Breast epithelium (tissue), 4 donors: ENCODE data around the gene SLC38A11. TPM values are rescaled to one million over a fixed set of nuclear protein-coding genes. Genes with fewer than 3 reads are reported as not detected.
"Not testable (repeated sequence)": the region's sequence is repeated elsewhere in the genome, so short reads cannot be mapped to it uniquely, and the experiment has no call there.

Experiments
- DNase-seq, 2 donors: peaks; one replicate each; pipeline ENCODE4 v3.0.0-alpha.2; 2019; ENCODE audit warnings: low spot score in 2 of 2
- H3K27ac ChIP-seq, 2 donors: fragments of 200-600 bp; sonication (generic) in 1 of 2; one replicate each; pipeline ENCODE4 v1.5.1; 2016 to 2019; ENCODE audit warnings: mild to moderate bottlenecking in 1 of 2
- H3K27me3 ChIP-seq, 2 donors: fragments of 200-600 bp; sonication (generic) in 1 of 2; one replicate each; pipeline versions ENCODE4 v1.5.1 to v1.6.0; 2017 to 2019; ENCODE audit warnings: control low read depth in 1 of 2, mild to moderate bottlenecking in 1 of 2
- H3K36me3 ChIP-seq: fragments of 200-600 bp; one replicate; pipeline ENCODE4 v1.5.1; 2019
- H3K4me1 ChIP-seq, 2 donors: fragments of 200-600 bp; sonication (generic); one replicate each; pipeline ENCODE4 v1.5.1; 2016 to 2019; ENCODE audit warnings: control low read depth in 1 of 2
- H3K4me3 ChIP-seq, 3 donors: fragments of 200-600 bp; sonication (generic); 1 replicate in 2 of 3; 2 replicates in 1 of 3; pipeline ENCODE4 v1.5.1; 2016 to 2019; ENCODE audit warnings: mild to moderate bottlenecking in 3 of 3, moderate library complexity in 2 of 3
- H3K9me3 ChIP-seq, 2 donors: fragments of 200-600 bp; sonication (generic) in 1 of 2; one replicate each; pipeline ENCODE4 v1.5.1; 2016 to 2019; ENCODE audit warnings: control low read depth in 1 of 2
- CTCF ChIP-seq, 3 donors: fragments of 450-650 bp; IDR thresholded peaks; one replicate each; pipeline ENCODE4 v1.5.1; 2016 to 2017; ENCODE audit warnings: antibody characterized with exemption in 3 of 3, mild to moderate bottlenecking in 3 of 3, moderate library complexity in 3 of 3
- POLR2A ChIP-seq: fragments of 450-650 bp; IDR thresholded peaks from one replicate; pipeline ENCODE4 v1.6.1; 2016; ENCODE audit warnings: antibody characterized with exemption, mild to moderate bottlenecking, moderate library complexity
- POLR2AphosphoS5 ChIP-seq, 3 donors: sonication (generic); formaldehyde crosslinking; IDR thresholded peaks; one replicate each; pipeline ENCODE4 v1.6.1; 2017; ENCODE audit warnings: antibody characterized with exemption in 3 of 3
- intact Hi-C: fragments of 100-400 bp; cut with DNase I; formaldehyde crosslinking; loops from one replicate; pipeline ENCODE4 v1.15.1; 2023; ENCODE audit warnings: low total_unique reads
- total RNA-seq, 3 donors: library from RNA; depleted of rRNA; stranded (reverse); fragments of >200 nt; gene quantifications; one replicate each; pipeline ENCODE4 v1.1.0, GENCODE V29; 2016

Gene SLC38A11, protein sequence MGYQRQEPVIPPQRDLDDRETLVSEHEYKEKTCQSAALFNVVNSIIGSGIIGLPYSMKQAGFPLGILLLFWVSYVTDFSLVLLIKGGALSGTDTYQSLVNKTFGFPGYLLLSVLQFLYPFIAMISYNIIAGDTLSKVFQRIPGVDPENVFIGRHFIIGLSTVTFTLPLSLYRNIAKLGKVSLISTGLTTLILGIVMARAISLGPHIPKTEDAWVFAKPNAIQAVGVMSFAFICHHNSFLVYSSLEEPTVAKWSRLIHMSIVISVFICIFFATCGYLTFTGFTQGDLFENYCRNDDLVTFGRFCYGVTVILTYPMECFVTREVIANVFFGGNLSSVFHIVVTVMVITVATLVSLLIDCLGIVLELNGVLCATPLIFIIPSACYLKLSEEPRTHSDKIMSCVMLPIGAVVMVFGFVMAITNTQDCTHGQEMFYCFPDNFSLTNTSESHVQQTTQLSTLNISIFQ
- total RNA-seq: 1 to 10 TPM in 2 of 3 donors, not detected in 1; 2.2 to 6.7 TPM

- intact Hi-C loops: no loop called here
- no peak within 1 kb of the TSS for H3K27ac ChIP-seq
Observed at GRCh38 chr2:164954954-164955701, at the start of gene SLC38A11. SLC38A11 (minus strand) TSS chr2:164955525; CDS start chr2:164955247, 278 bp downstream.

DNA sequence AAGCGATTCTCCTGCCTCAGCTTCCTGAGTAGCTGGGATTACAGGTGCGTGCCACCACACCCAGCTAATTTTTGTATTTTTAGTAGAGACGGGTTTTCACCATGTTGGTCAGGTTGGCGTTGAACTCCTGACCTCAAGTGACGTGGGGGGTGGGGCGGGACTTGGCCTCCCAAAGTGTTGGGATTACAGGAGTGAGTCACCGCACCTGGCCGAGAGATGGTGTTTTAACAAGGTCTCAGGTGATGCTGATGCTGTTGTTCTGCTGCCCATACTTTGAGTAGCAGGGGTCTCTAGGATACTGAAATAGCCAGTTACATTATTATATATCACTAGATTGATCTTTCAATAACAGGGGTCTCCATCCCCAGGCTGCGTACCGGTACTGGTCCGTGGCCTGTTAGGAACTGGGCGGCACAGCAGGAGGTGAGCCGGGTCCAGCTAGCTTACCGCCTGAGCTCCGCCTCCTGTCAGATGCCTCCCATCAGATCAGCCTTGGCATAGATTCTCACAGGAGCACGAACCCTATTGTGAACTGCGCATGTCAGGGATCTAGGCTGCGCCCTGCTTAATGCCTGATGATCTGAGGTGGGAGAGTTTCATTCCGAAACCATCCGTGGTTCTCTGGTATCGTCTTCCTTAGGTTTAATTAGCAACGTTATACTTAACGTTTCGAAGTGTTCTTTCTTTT lies 48.3 kb upstream of the SLC38A11 start:
- no peaks in the 10 kb centered on the region for H3K36me3 ChIP-seq
- no peaks in the 10 kb centered on the region for H3K4me1 ChIP-seq
- DNase-seq: no peak
- no peaks in the 10 kb centered on the region for H3K9me3 ChIP-seq
- no peaks in the 10 kb centered on the region for H3K27me3 ChIP-seq
- intact Hi-C loops: loop anchor here (5.0 kb wide), 1 partner anchor 1059 kb away; no protein-coding TSS in a partner anchor
- TF ChIP-seq POLR2A (no peak), CTCF (IDR thresholded peaks at IDR 0.05) (no peak), POLR2AphosphoS5 (IDR thresholded peaks at IDR 0.05) (no peak)
- H3K27ac ChIP-seq: no peak overlapping the region
- H3K4me3 ChIP-seq: no peak overlapping the region

More at GRCh38 chr2:164954954-164955701, at the start of gene SLC38A11:
- H3K4me3 ChIP-seq: peak within 1 kb of the TSS; percentile 21 to 64 (median 48)
- no peaks in the 10 kb centered on the region for H3K27me3 ChIP-seq
- no peaks in the 10 kb centered on the region for H3K36me3 ChIP-seq
- DNase-seq: peak in 1 of 2 donors; percentile 26
- no peaks in the 10 kb centered on the region for H3K4me1 ChIP-seq
- H3K9me3 ChIP-seq: no peaks in the 10 kb centered on the region
- TF ChIP-seq CTCF (IDR thresholded peaks at IDR 0.05): no peak

- peak overlapping the region in 1 of 2 donors; percentile 15 for H3K27ac ChIP-seq
- no peak for TF ChIP-seq POLR2A
- TF ChIP-seq POLR2AphosphoS5 (IDR thresholded peaks at IDR 0.05): no peak
- no peak for TF ChIP-seq CTCF (IDR thresholded peaks at IDR 0.05)
- no peaks in the 10 kb centered on the region for H3K4me1 ChIP-seq
- H3K27me3 ChIP-seq: no peaks in the 10 kb centered on the region
- no peak overlapping the region for H3K4me3 ChIP-seq
- no peaks in the 10 kb centered on the region for H3K9me3 ChIP-seq
- no peak for DNase-seq
- intact Hi-C loops: loop anchor here (5.0 kb wide), 1 partner anchor 1060 kb away; no protein-coding TSS in a partner anchor
- no peaks in the 10 kb centered on the region for H3K36me3 ChIP-seq
Observed at GRCh38 chr2:165002638-165003037, 47.3 kb upstream of the SLC38A11 start.

DNA sequence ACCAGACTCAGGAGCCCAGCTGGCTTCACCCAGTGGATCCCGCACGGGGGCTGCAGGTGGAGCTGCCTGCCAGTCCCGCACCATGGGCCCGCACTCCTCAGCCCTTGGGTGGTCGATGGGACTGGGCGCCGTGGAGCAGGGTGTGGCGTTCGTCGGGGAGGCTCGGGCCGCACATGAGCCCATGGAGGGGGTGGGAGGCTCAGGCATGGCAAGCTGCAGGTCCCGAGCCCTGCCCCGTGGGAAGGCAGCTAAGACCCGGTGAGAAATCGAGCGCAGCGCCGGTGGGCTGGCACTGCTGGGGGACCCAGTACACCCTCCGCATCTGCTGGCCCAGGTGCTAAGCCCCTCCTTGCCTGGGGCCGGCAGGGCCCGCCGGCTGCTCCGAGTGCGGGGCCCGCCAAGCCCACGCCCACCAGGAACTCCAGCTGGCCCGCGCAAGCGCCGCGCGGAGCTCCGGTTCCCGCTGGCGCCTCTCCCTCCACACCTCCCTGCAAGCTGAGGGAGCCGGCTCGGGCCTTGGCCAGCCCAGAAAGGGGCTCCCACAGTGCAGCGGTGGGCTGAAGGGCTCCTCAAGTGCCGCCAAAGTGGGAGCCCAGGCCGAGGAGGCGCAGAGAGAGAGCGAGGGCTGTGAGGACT lies 39.5 kb upstream of the SLC38A11 start:
- H3K27me3 ChIP-seq, H3K9me3 ChIP-seq, intact Hi-C loops, H3K27ac ChIP-seq, H3K4me1 ChIP-seq, H3K4me3 ChIP-seq, DNase-seq, H3K36me3 ChIP-seq: not testable (repeated sequence)
